HG02970 (cell line): ENCODE measurements around the gene OR3A3.

Experiments used
- ATAC-seq: cut with Tn5 transposase; IDR thresholded peaks from one replicate; pipeline ENCODE4 v1.9.1; 2021; ENCODE audit warnings: mild to moderate bottlenecking, moderate library complexity, moderate number of reproducible peaks; ENCODE audit not compliant: unreplicated experiment, low FRiP score

Gene OR3A3

DNA sequence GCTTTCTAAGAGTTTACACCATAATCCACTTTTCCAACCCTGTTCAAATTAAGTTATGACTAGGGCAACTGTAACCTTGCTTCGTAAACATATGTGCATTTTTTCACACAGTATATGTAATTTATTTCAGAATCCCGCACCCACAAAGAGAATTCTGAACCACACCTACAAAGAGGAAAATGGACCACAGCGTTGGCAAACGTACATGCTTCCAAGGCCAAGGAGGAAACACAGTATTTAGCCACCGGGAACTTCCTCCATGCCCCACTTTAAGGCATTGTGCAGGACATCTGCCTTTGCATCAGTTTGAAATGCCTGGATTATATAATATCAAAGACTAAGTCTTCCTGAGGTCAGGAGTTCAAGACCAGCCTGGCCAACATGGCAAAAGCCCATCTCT lies 58.4 kb downstream of the OR3A3 start:
- no peak for ATAC-seq

DNA sequence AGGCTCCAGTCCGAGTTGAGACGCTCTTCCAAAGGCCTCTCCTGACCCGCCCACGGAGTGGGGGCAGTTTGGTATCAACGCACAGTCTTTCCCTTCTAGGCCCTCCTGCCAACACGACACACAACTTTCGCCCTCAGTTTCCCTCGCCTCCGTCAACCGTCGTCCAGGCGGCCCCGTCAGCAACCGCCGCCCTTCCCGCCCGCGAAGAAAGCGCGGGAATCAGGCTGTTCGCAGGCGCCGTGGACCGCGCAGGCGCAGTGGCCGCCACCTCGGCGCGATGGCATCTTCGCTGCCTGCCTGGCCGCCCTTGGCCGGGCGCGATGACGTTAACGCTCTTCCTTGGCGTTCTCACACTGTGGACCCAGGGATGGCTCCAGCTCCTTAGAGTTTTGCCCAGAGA lies 60.4 kb downstream of the OR3A3 start, which contains the start of gene SPATA22:
SPATA22 (minus strand) TSS at position 221 of the 400 bp plus-strand sequence. CDS start 2,494 bp downstream, outside the sequence.
- no peak for ATAC-seq

DNA sequence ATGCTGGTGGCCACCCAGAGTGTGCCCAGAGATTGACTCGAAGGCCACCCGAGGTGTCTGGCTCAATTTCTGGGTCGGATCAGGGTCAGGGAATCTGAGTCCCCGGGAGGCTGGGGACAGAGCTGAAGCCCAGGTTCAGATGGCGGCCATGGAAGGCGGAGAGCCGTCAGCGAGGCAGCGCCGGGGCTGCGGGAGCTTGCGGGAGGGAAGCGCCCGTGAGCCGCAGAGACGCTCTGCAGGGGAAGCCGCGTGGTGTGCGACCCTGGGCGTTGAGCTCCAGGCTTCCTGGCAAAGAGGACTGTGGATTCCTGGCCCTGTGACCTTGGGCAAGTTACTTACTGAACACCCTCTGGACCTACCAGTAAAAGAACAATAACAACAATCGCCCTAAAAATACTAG lies 61.0 kb downstream of the OR3A3 start:
- no peak for ATAC-seq
